HG02642 (cell line): ENCODE data around the gene SARS1.

Experiments used
- ATAC-seq: cut with Tn5 transposase; IDR thresholded peaks from one replicate; pipeline ENCODE4 v1.9.1; 2021; ENCODE audit warnings: mild to moderate bottlenecking; ENCODE audit not compliant: unreplicated experiment, poor library complexity

The SARS1 gene

DNA sequence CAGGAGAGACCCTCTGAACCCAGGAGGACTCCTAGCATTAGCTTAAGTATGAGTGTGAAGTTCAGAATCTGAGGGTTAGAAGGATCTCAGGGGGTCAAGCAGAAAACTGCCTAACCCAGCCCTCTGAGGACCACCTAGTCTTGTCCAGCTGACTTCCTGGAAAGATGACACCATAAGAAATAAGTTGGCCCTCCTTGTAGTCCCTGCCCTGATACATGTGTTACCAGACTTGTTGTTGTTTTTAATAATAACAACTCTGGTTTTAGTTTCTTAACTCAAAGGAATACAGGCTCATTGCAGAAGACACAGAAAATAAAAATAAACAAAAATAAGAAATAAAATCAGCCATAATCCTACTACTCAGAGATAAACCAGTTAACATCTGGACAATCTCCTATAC lies 21.8 kb upstream of the SARS1 start:
- ATAC-seq: no peak

- ATAC-seq: no peak
Measured at GRCh38 chr1:109192433-109192832, 21.3 kb upstream of the SARS1 start.

GRCh38 chr1:109193653-109194590 lies 19.8 kb upstream of the SARS1 start:
- ATAC-seq: no peak

DNA sequence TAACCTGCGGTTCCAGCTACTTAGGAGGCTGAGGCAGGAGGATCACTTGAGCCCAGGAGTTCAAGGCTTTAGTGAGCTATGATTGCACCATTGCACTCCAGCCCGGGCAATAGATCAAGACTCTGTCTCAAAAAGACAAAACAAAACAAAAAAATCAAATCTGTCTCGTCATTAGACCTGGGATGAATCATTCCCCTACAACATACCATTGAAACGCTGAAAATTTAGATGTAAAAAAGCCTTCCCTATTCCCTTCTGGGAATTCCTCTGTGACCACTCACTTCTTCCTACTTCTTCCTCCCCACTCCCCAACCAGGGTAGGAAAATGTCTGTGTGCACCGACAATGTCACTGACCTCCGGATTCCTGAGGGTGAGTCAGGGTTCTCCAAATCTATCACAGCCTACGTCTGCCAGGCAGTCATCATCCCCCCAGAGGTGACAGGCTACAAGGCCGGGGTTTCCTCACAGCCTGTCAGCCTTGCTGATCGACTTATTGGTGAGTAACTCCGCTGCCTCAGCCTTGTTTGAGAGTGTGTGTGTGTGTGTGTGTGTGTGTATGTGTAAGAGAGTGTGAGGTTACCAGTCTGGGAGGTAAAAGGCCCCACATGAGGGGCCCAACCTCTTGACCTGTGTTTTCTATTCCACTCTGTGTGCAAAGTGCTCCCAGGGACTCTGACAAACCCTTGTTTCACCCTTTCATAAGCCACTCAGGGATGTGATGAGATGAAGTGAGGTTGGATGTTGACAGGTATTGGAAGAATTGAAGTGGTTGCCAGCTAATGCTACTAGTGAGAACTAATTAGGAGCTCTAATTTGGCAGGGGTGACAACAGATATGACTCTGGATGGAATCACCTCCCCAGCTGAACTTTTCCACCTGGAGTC lies 16.3 kb upstream of the SARS1 start:
- no peak for ATAC-seq

DNA sequence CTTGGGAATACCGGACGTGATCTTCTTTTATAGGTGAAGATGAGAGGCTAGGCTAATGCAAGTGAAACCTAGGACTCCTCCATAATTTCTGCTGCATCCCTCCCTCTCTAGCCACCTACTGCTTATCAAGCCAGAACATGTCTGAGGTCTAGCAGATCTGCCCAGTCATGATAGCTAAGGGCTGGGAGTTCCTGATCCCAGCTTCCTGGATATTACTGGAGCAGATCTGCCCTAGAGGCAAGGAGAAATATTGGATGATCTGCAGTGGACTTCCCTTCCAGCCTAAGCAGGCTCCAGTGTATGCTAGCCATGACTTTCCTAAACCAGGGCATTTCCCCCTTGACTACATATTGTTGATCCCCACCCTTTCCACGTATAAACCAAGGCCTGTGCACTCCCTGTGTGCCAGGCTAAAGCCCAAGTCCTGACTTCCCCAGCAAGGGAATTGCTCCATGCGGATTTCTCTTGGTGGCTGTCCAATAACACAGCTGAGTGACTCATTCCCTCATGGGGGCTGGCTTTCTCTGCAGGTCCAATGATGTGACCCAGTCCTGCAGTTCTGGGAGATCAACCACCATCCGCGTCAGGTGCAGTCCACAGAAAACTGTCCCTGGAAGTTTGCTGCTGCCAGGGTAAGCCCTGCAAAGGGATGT lies 15.5 kb upstream of the SARS1 start:
- ATAC-seq: no peak

GRCh38 chr1:109198745-109199144 lies 15.0 kb upstream of the SARS1 start:
- no peak for ATAC-seq

DNA sequence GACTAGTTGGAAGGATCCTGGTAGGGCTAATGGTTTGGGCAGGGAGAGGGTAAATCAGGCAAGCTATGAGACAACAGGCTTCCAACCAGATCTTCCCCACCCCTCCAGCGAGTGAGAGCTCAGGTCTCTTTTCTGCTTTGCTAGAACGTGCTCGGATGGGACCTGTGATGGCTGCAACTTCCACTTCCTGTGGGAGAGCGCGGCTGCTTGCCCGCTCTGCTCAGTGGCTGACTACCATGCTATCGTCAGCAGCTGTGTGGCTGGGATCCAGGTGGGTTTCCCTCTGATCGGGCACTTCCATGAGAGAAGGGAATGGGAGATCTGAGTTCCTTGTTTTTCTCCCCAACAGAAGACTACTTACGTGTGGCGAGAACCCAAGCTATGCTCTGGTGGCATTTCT lies 14.0 kb upstream of the SARS1 start:
- ATAC-seq: no peak

DNA sequence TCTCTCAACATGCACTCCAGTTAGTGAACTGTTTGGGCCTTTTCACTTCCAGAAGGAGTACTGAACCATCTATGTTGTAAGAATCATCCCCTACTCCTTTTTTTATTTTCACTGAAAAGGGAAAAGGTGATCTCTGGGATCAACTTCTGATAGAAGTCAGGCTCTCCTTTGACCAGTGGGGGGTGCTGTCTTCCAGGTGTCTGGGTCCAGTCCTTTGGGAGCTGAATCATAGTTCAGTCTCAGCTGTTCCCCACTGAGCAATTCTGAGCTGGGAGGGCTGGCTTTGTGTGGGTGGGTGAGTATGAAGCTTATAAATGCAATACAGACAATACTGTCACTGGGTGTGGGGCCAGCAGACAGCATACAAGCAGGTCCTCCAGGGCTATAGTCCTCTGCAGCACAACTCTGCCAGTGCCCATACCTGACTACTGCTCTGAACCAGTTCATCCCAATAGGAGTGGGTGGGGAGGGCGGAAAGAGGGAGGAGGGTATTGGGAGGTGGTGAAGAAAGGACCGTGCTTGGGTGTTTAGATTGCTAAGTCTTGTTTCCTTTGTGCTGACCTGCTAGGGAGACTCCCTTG lies 12.5 kb upstream of the SARS1 start:
- ATAC-seq: no peak

DNA sequence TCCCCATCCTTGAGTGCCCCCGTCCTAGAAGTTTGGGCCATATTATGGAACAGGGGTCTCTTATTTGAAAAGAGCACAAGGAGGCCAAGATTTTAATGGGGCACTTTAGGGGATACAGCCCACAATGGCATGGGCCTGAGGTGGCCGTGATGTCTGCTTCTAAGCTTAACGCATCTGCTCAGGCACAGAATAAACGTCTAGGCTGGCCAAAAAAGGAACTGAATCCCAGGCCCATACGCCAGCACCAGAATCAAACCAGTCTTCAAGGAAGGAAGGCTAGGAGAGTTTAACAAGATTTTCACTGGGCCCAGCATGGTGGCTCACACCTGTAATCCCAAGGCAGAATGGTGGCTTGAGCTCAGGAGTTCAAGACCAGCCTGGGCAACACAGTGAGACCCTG lies 9.2 kb upstream of the SARS1 start:
- no peak for ATAC-seq

DNA sequence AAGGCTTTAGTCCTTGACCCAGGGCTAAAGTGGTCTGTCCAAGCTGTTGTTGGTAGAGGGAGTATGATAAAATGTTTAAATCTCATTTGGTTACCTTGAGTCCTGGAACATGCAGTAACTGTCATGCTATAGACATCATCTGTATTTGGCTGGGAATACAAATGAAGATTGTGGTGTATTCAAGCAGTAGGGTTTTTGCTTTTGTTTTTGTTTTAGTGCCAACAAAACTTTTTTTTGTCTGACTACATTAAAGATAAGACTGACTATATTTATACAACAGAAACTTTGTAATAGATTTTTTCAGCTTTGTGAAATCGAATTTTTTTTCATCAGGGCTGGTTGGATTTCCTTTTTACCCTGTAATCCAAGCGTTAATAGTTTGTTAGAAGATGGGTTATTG lies 7.4 kb upstream of the SARS1 start:
- no peak for ATAC-seq

DNA sequence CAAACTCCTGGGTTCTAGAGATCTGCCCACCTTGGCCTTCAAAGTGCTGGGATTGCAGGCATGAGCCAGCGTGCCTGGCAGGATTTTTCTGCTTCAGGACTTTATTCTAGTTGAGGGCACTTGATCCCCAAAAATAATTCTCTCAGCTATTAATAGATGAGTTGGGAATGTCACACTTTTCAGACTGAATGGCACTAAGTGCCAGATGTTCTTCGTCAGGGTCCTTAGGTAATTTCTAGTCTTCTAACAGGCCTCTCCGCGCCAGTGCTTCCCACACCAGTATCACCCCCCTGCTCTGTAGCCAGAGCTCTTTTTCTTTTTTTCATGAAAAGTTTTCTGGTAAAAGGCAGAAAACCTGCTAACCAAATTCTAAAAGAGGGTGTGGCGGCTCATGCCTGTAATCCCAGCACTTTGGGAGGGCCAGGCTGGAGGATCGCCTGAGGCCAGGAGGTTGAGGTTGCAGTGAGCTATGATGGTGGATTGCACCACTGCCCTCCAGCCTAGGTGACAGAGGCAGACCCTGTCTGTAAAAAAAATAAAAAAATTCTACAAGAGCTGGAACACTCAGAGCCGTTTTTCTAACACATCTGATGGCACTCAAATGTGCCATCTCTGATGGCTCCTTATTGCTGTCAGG lies 6.1 kb upstream of the SARS1 start:
- no peak for ATAC-seq

DNA sequence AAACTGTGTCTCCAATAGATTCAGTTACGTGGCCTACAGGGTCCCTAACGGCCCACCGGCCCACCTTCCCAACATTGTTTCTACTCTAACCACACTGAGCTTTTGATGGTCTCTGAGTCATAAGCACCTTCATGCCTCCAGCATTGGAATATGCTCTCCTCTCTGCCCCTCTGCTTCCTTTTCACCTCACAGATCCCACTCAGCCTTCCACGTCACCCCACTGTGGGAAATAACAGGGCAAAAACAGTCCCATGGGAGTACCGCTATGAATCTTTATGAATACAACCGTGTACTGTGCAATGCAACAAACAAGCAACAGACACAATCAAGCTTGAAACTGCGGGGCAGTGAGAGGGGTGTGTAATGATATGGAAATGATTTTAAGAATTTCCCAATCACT lies 5.3 kb upstream of the SARS1 start:
- no peak for ATAC-seq

DNA sequence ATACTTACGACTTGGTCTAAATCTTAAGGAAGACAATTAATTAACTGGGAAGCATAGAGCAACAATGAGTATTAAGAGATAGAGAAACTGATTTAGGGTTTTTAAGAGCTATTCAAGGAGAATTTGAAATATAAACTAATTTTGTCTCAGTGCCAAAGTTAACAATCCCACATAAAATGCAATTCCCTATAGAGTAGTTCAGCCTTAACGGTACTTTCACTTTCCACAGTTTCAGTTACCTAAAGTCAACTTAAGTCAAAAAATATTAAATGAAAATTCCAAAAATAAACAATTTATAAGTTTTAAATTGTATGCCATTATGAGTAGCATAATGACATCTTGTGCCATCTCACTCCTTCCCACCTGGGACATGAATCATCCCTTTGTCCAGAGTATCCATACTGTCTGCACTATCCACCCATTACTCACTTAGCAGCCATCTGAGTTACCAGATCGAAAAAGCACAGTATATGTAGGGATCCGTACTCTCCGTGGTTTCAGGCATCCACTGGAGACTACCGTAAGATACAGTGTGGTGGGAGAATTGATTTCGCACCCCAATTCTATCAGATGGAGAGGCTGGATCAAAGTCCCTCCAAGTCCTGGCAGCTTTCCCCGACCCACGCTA lies 4.8 kb upstream of the SARS1 start:
- no peak for ATAC-seq

- no peak for ATAC-seq
Measured at GRCh38 chr1:109210058-109210457, 3.7 kb upstream of the SARS1 start.

DNA sequence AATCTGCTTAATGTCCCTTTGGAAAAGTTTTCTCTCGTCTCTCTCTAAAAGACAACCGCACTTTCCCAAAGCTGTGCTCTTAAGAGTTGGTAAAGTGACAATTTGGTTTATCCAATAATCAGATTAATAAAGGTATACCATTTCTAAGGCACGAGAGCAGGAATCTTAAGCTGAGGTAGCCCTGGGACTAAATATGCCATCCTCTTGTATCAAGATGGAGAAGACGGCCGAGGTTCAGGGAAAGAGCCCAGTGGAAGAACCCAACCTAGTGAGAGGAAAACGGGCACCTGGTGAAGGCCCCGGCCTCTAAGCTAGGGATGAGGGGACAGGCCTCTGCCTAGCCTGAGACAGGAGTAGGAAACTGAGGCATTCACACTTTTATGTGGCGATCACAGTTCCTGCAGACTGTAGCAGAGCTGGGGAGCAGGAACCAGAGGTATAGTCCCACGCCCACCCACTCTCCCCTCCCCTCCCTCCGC lies 334 bp upstream of the SARS1 start:
- ATAC-seq: no peak

DNA sequence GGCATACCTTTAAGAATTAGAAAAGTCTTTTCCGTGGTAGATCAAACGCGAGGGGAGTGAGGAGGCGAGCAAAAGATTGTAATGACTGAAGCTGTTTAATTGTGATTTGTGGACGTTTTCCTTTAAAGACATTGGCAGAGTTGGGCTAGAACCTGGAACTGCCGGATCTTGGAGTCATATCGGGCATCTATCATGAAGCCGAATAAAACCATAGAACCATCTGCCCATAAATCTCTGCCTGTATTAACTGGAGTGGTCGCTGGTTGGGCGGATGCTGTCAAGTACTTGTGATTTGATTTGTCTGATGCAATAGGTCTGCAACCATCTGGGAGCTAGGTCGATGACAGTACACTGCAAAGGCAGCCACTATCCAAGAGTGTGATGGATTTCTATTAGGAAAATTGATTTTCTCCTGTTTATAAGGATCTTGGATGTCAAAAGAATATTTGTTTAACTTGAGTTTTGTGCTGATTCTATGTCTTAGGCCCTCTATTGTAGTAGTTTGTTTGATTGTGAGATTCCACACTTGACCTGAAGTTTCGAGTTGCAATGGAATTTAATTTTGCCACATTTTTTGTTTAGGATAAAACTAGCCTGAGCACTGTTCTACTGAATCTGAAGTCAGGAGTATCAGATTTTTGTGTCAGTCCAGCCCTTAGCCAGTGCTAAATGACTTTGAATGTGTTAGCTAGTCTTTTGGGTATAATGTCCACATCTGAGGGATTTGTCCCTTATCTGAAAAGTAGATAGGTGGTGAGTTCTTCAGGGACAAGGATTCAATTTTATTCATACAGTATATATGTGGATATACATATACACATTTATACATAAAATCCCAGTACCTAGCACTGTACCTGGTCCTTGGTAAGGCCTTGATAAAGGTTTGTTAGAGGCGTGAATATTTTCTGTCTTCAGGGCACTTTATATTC lies 1.2 kb downstream of the SARS1 start:
- no peak for ATAC-seq

- no peak for ATAC-seq
Measured at GRCh38 chr1:109216662-109217061, 2.9 kb downstream of the SARS1 start.

DNA sequence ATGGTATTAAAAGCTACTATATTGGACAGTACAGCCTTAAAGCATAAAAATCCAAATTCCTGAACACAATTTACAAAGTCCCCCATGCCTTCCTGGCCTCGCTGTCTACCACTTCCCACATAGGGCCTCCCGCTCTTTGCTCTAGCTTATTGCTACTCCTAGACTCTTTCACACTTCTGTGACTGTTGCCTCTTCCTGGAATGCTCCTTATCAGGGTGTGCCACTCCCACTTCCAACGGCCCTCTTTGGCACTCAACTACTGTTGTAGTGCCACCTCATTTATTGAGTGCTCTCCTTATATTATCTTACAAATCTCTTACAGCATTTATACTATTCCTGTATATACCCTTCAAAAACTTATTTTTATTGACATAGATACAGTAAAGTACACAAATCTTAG lies 4.8 kb downstream of the SARS1 start:
- ATAC-seq: no peak
